Glutamatergic neuron (in vitro differentiated cells): Measurements from ENCODE around the gene UNC79. TPM values are rescaled to one million over a fixed set of nuclear protein-coding genes. Genes with fewer than 3 reads are reported as not detected.
A peak's percentile ranks its signal among the peaks of the same experiment; 100 is the strongest.
"Not testable (repeated sequence)": the region's sequence is repeated elsewhere in the genome, so short reads cannot be mapped to it uniquely, and the experiment has no call there.

Source experiments
- DNase-seq: peaks from one replicate; pipeline ENCODE4 v3.0.0; 2022
- H3K27ac Mint-ChIP-seq: one replicate; pipeline ENCODE4 v1.8.0; 2020; ENCODE audit warnings: mild to moderate bottlenecking, mixed read lengths, inconsistent platforms; ENCODE audit not compliant: unreplicated experiment
- H3K27me3 Mint-ChIP-seq: one replicate; pipeline ENCODE4 v1.8.0; 2020; ENCODE audit warnings: mild to moderate bottlenecking, moderate library complexity, mixed read lengths, inconsistent platforms; ENCODE audit not compliant: unreplicated experiment
- H3K36me3 Mint-ChIP-seq: one replicate; pipeline ENCODE4 v1.8.0; 2020; ENCODE audit warnings: mild to moderate bottlenecking, mixed read lengths, inconsistent platforms; ENCODE audit not compliant: unreplicated experiment
- H3K4me1 Mint-ChIP-seq: one replicate; pipeline ENCODE4 v1.8.0; 2020; ENCODE audit warnings: mild to moderate bottlenecking, low read depth, mixed read lengths, inconsistent platforms; ENCODE audit not compliant: unreplicated experiment
- H3K4me3 Mint-ChIP-seq: one replicate; pipeline ENCODE4 v1.8.0; 2020; ENCODE audit warnings: mild to moderate bottlenecking, mixed read lengths, inconsistent platforms; ENCODE audit not compliant: unreplicated experiment
- H3K9me3 Mint-ChIP-seq: one replicate; pipeline ENCODE4 v1.8.0; 2020; ENCODE audit warnings: mild to moderate bottlenecking, moderate library complexity, mixed read lengths, inconsistent platforms; ENCODE audit not compliant: unreplicated experiment
- CTCF ChIP-seq: fragments of 200-600 bp; sonication (generic); IDR thresholded peaks from one replicate; pipeline ENCODE4 v1.5.0; 2021; ENCODE audit not compliant: partially characterized antibody, unreplicated experiment
- total RNA-seq: library from RNA; stranded (reverse); fragmentation: NEBNext Ultra II Directional; extraction: Animal tissue kit (Norgen Biotek cat#: 25700); gene quantifications from one replicate; pipeline ENCODE4 v1.2.1, GENCODE V29; 2021; ENCODE audit not compliant: unreplicated experiment

UNC79 gene
- total RNA-seq, 1 donor from 2014 or later = 29.5 TPM

GRCh38 chr14:93464271-93464670, 33.5 kb downstream of the UNC79 start:
- peaks cover 1% of the 10 kb centered on the region for H3K9me3 Mint-ChIP-seq
- no peak for DNase-seq
- peak overlapping the region; percentile 14 for H3K4me3 Mint-ChIP-seq
- H3K36me3 Mint-ChIP-seq = no peaks in the 10 kb centered on the region
- no peak overlapping the region for H3K27ac Mint-ChIP-seq
- no peak for TF ChIP-seq CTCF
- H3K27me3 Mint-ChIP-seq = no peaks in the 10 kb centered on the region
- H3K4me1 Mint-ChIP-seq = peaks cover 7% of the 10 kb centered on the region

- TF ChIP-seq CTCF = no peak
- peaks cover 1% of the 10 kb centered on the region for H3K9me3 Mint-ChIP-seq
- H3K4me3 Mint-ChIP-seq = no peak overlapping the region
- H3K27me3 Mint-ChIP-seq = no peaks in the 10 kb centered on the region
- H3K4me1 Mint-ChIP-seq = no peaks in the 10 kb centered on the region
- H3K27ac Mint-ChIP-seq = no peak overlapping the region
- H3K36me3 Mint-ChIP-seq = no peaks in the 10 kb centered on the region
- no peak for DNase-seq
Observed at GRCh38 chr14:93475471-93475870, 44.7 kb downstream of the UNC79 start.

GRCh38 chr14:93476305-93476704, 45.6 kb downstream of the UNC79 start:
- no peak for TF ChIP-seq CTCF
- Mint-ChIP-seq H3K4me3 (no peak overlapping the region), H3K27ac (no peak overlapping the region), H3K36me3 (no peaks in the 10 kb centered on the region), H3K9me3 (peaks cover 1% of the 10 kb centered on the region), H3K27me3 (no peaks in the 10 kb centered on the region), H3K4me1 (no peaks in the 10 kb centered on the region)
- no peak for DNase-seq

GRCh38 chr14:93479074-93479473, 48.3 kb downstream of the UNC79 start:
- not testable (repeated sequence) for H3K9me3 Mint-ChIP-seq, H3K36me3 Mint-ChIP-seq, H3K27ac Mint-ChIP-seq, H3K27me3 Mint-ChIP-seq, DNase-seq, H3K4me3 Mint-ChIP-seq, H3K4me1 Mint-ChIP-seq

- Mint-ChIP-seq H3K4me1 (no peaks in the 10 kb centered on the region), H3K4me3 (no peak overlapping the region), H3K36me3 (no peaks in the 10 kb centered on the region), H3K9me3 (peaks cover 1% of the 10 kb centered on the region), H3K27ac (no peak overlapping the region), H3K27me3 (peaks cover 3% of the 10 kb centered on the region)
- no peak for DNase-seq
- no peak for TF ChIP-seq CTCF
Observed at GRCh38 chr14:93480867-93481266, 50.1 kb downstream of the UNC79 start.

- Mint-ChIP-seq H3K9me3 (peaks cover 1% of the 10 kb centered on the region), H3K4me3 (no peak overlapping the region), H3K27ac (no peak overlapping the region), H3K4me1 (no peaks in the 10 kb centered on the region), H3K27me3 (peaks cover 3% of the 10 kb centered on the region), H3K36me3 (no peaks in the 10 kb centered on the region)
- DNase-seq = no peak
- TF ChIP-seq CTCF = no peak
Observed at GRCh38 chr14:93481758-93482157, 51.0 kb downstream of the UNC79 start.
